Neural cell (in vitro differentiated cells): ENCODE results near the gene UNC5C. TPM values are rescaled to one million over a fixed set of nuclear protein-coding genes. Genes with fewer than 3 reads are reported as not detected.

Experiments used
- H2AFZ ChIP-seq: fragments of 200-600, 300-800 bp; sonication (generic), shearing (Covaris generic); 2 replicates; pipeline ENCODE4 v1.6.0; 2014; ENCODE audit warnings: low read depth, mild to moderate bottlenecking, antibody characterized with exemption, low read length, moderate library complexity
- H3F3A ChIP-seq: fragments of 200-600 bp; shearing (Covaris generic); 2 replicates; pipeline ENCODE4 v1.6.1; 2016; ENCODE audit warnings: mild to moderate bottlenecking, moderate library complexity, mixed read lengths, antibody characterized with exemption, low read length; ENCODE audit not compliant: insufficient read depth, poor library complexity, severe bottlenecking
- H3K27ac ChIP-seq: fragments of 200-600, 300-800 bp; sonication (generic), shearing (Covaris generic); 2 replicates; pipeline ENCODE4 v1.5.1; 2014; ENCODE audit warnings: mild to moderate bottlenecking, low read length, moderate library complexity
- H3K27me3 ChIP-seq: fragments of 300-800, 200-600 bp; sonication (generic), shearing (Covaris generic); 2 replicates; pipeline ENCODE4 v1.6.0; 2014; ENCODE audit warnings: mild to moderate bottlenecking, low read depth, low read length, moderate library complexity; ENCODE audit not compliant: insufficient read depth
- H3K36me3 ChIP-seq: fragments of 300-800, 200-600 bp; sonication (generic), shearing (Covaris generic); 2 replicates; pipeline ENCODE4 v1.5.1; 2014; ENCODE audit warnings: mild to moderate bottlenecking, antibody characterized with exemption, low read length, moderate library complexity; ENCODE audit not compliant: insufficient read depth
- H3K4me2 ChIP-seq: fragments of 300-800, 200-600 bp; sonication (generic), shearing (Covaris generic); 2 replicates; pipeline ENCODE4 v1.6.0; 2014; ENCODE audit warnings: mild to moderate bottlenecking, low read length
- H3K4me3 ChIP-seq: fragments of 300-800, 200-600 bp; sonication (generic), shearing (Covaris generic); 2 replicates; pipeline ENCODE4 v1.5.1; 2014; ENCODE audit warnings: mild to moderate bottlenecking, low read length, moderate library complexity
- H3K79me2 ChIP-seq: fragments of 200-600 bp; shearing (Covaris generic); replicated peaks from 2 replicates; pipeline ENCODE4 v1.6.0; 2014; ENCODE audit warnings: mild to moderate bottlenecking, low read length, moderate library complexity; ENCODE audit not compliant: insufficient read depth
- H3K9ac ChIP-seq: fragments of 300-800, 200-600 bp; sonication (generic), shearing (Covaris generic); 2 replicates; pipeline ENCODE4 v1.6.1; 2016; ENCODE audit warnings: mild to moderate bottlenecking, low read length, mixed read lengths
- H3K9me2 ChIP-seq: fragments of 200-600 bp; shearing (Covaris generic); 2 replicates; pipeline ENCODE4 v1.6.1; 2016; ENCODE audit warnings: mild to moderate bottlenecking, low read length, mixed read lengths; ENCODE audit not compliant: insufficient read depth
- H3K9me3 ChIP-seq: fragments of 200-600, 300-800 bp; sonication (generic), shearing (Covaris generic); 2 replicates; pipeline ENCODE4 v1.6.1; 2016; ENCODE audit warnings: mild to moderate bottlenecking, mixed run types, low read length, moderate library complexity, mixed read lengths
- H4K20me1 ChIP-seq: fragments of 200-600 bp; shearing (Covaris generic); 2 replicates; pipeline ENCODE4 v1.6.1; 2016; ENCODE audit warnings: mild to moderate bottlenecking, mixed run types; ENCODE audit not compliant: insufficient read depth
- EP300 ChIP-seq: fragments of 450-650 bp; conservative IDR thresholded peaks from 2 replicates; pipeline ENCODE4 v1.6.1; 2014; ENCODE audit warnings: antibody characterized with exemption, mild to moderate bottlenecking, moderate library complexity; ENCODE audit not compliant: poor library complexity, severe bottlenecking
- EZH2 ChIP-seq: fragments of 200-600, 300-800 bp; shearing (Covaris generic), sonication (generic); IDR thresholded peaks from 2 replicates; pipeline ENCODE4 v1.6.1; 2014; ENCODE audit warnings: antibody characterized with exemption, low read length, borderline replicate concordance, mild to moderate bottlenecking; ENCODE audit not compliant: insufficient read depth, poor library complexity, severe bottlenecking
- MXI1 ChIP-seq: fragments of 450-650 bp; conservative IDR thresholded peaks from 2 replicates; pipeline ENCODE4 v1.6.1; 2014; ENCODE audit warnings: antibody characterized with exemption, mild to moderate bottlenecking; ENCODE audit not compliant: poor library complexity, severe bottlenecking
- POLR2AphosphoS5 ChIP-seq: IDR thresholded peaks from 2 replicates; pipeline ENCODE4 v1.6.1; 2012
- RAD21 ChIP-seq: fragments of 450-650 bp; conservative IDR thresholded peaks from 2 replicates; pipeline ENCODE4 v1.6.1; 2014; ENCODE audit warnings: antibody characterized with exemption, mild to moderate bottlenecking, moderate library complexity
- REST ChIP-seq: IDR thresholded peaks from 2 replicates; pipeline ENCODE4 v1.6.1; 2012; ENCODE audit warnings: borderline replicate concordance
- SMC3 ChIP-seq: fragments of 450-650 bp; conservative IDR thresholded peaks from 2 replicates; pipeline ENCODE4 v1.6.1; 2014; ENCODE audit warnings: antibody characterized with exemption, mild to moderate bottlenecking, moderate library complexity; ENCODE audit not compliant: poor library complexity
- TAF1 ChIP-seq: IDR thresholded peaks from 2 replicates; pipeline ENCODE4 v1.6.1; 2012; ENCODE audit warnings: low read depth
- polyA plus RNA-seq: library from polyadenylated mRNA; depleted of rRNA; stranded (reverse); fragments of >200 nt; gene quantifications from 2 replicates; pipeline ENCODE4 v1.2.3, GENCODE V29; 2014
- TF ChIP-seq, protein P1 (sequence below): fragments of 450-650 bp; IDR thresholded peaks from 2 replicates; pipeline ENCODE4 v1.5.1; 2014; ENCODE audit warnings: antibody characterized with exemption, mild to moderate bottlenecking, moderate library complexity; ENCODE audit not compliant: poor library complexity, severe bottlenecking

Gene UNC5C
- polyA plus RNA-seq, 1 donor from 2014 or later: 0.56 TPM

GRCh38 chr4:95402299-95402698, 146.5 kb downstream of the UNC5C start:
- Histone ChIP-seq H3K27me3 (no peaks in the 10 kb centered on the region), H3F3A (no peaks in the 10 kb centered on the region), H3K9me2 (no peaks in the 10 kb centered on the region), H3K9me3 (no peaks in the 10 kb centered on the region), H3K36me3 (no peaks in the 10 kb centered on the region), H2AFZ (no peak overlapping the region), H3K79me2 (no peaks in the 10 kb centered on the region), H4K20me1 (no peaks in the 10 kb centered on the region), H3K4me2 (no peak overlapping the region), H3K4me3 (no peak overlapping the region), H3K27ac (no peak overlapping the region), H3K9ac (no peak overlapping the region)
- no peak for TF ChIP-seq TAF1
- no peak for TF ChIP-seq EP300
- TF ChIP-seq POLR2AphosphoS5: no peak
- no peak for TF ChIP-seq REST
- TF ChIP-seq SMC3: no peak
- TF ChIP-seq, protein P1, sequence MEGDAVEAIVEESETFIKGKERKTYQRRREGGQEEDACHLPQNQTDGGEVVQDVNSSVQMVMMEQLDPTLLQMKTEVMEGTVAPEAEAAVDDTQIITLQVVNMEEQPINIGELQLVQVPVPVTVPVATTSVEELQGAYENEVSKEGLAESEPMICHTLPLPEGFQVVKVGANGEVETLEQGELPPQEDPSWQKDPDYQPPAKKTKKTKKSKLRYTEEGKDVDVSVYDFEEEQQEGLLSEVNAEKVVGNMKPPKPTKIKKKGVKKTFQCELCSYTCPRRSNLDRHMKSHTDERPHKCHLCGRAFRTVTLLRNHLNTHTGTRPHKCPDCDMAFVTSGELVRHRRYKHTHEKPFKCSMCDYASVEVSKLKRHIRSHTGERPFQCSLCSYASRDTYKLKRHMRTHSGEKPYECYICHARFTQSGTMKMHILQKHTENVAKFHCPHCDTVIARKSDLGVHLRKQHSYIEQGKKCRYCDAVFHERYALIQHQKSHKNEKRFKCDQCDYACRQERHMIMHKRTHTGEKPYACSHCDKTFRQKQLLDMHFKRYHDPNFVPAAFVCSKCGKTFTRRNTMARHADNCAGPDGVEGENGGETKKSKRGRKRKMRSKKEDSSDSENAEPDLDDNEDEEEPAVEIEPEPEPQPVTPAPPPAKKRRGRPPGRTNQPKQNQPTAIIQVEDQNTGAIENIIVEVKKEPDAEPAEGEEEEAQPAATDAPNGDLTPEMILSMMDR: no peak
- no peak for TF ChIP-seq RAD21

DNA sequence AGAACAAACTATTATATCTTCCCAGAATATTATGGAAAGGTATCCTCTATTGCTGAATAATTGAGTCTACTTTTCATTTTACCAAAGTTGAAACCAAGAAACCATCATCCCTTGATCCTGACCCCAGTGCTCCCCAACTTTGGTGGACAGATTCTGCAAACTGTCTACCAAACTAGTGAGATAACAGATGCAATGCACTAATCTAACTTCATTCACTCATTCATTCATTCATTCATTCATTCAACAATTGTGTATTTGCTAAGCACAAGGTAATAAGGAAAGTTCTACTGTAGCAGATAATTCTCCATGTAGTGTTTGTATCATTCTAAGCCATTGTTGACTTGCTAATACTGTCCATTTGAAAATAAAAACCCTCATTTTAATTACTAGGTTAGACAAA, 150.6 kb downstream of the UNC5C start:
- no peaks in the 10 kb centered on the region for H3K27me3 ChIP-seq
- no peaks in the 10 kb centered on the region for H3K9me2 ChIP-seq
- TF ChIP-seq SMC3: no peak
- TF ChIP-seq MXI1: no peak
- TF ChIP-seq POLR2AphosphoS5: no peak
- TF ChIP-seq EZH2: no peak
- TF ChIP-seq EP300: no peak
- TF ChIP-seq RAD21: no peak
- TF ChIP-seq REST: no peak
- H3K4me3 ChIP-seq: no peak overlapping the region
- H3K36me3 ChIP-seq: no peaks in the 10 kb centered on the region
- H2AFZ ChIP-seq: no peak overlapping the region
- H4K20me1 ChIP-seq: no peaks in the 10 kb centered on the region
- H3K9ac ChIP-seq: no peak overlapping the region
- H3F3A ChIP-seq: no peaks in the 10 kb centered on the region
- no peak overlapping the region for H3K27ac ChIP-seq
- H3K4me2 ChIP-seq: no peak overlapping the region
- no peaks in the 10 kb centered on the region for H3K9me3 ChIP-seq
- H3K79me2 ChIP-seq: no peaks in the 10 kb centered on the region
